GM20431 (cell line): Measurements from ENCODE around the gene OR5H1.
"Not testable (repeated sequence)": the region's sequence is repeated elsewhere in the genome, so short reads cannot be mapped to it uniquely, and the experiment has no call there.

Experiments
- in situ Hi-C: fragments of 300-500 bp; cut with MseI, MboI; formaldehyde crosslinking; loops from one replicate; pipeline ENCODE4 v1.15.0; 2020; ENCODE audit warnings: low sequenced_read_pairs; ENCODE audit not compliant: unreplicated experiment

OR5H1 gene

DNA sequence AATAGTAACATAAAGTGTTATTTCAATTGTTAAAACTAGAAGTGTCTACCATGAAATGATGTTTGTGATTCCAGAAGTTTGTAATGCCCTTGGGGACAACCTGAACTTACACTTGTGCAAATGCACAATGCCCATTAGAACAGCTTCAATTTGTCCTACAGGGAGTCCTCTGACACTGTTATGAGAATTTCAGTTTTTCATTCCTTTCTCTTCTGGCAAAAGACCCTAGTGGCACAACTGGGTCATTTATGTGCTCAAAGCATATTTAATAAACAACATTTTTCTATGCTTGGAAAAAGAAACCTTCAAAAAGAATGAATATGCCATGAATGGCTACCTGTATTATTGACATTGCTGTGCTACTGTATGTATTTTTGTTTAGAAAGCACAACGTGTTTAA is at the start of gene OR5H1:
OR5H1 (plus strand) TSS at position 301 of the 400 bp plus-strand sequence. CDS start 1,977 bp downstream, outside the sequence.
- in situ Hi-C loops, result no loop called here

DNA sequence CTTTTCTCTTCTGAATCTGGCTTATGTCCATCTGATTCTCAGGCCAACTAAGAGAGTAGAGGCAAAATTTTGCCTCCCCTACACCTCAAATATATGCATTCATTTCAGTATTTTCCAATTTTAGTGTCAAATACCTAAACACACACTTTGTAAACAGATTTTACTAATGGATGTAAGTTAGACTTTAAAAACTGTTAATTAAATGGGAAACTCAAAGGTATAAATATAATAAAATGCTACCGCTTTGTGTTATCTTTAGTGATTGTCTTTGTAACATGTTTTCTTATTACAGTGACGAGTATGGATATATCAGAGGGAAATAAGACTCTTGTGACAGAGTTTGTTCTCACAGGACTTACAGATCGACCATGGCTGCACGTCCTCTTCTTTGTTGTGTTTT is 43.6 kb upstream of the OR5H1 start, which contains the start of gene OR5AC2:
OR5AC2 (plus strand) TSS at position 301 of the 400 bp plus-strand sequence; CDS start at position 301, 0 bp downstream.
- in situ Hi-C loops, result no loop called here

DNA sequence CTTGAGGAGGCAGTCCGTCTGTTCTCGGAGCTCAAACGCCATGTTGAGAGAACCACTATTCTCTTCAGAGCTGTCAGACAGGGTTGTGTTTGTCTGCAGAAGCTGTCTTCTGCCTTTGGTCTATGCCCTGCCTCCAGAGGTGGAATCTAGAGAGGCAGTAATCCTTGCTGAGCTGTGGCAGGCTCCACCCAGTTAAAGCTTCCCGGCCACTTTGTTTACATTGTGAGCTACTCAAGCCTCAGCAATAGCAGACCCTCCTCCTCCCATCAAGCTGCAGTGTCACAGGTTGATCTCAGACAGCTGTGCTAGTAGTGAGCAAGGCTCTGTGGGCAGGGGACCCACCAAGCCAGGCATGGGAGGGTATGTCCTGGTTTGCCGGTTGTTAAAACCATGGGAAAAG is 34.6 kb upstream of the OR5H1 start:
- in situ Hi-C loops, result no loop called here

DNA sequence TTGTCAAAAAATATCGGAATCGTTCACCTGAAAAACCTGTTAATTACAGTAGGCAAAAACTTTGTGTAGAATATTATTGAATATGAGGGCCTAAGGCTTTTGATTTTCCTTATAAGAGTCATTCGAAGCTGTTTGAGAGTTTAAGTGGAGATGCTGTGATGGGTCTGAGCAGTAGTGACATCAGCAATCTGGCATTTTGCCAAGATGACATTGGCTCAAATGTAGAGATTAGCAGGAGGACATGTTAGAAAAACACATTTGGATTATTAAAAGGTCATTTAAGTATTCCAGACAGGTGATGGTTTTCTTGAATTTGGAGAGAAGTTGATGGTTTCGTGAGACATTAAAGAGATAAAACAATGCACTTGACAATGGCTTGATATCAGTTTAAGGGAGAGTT is 30.7 kb upstream of the OR5H1 start:
- in situ Hi-C loops, result no loop called here

DNA sequence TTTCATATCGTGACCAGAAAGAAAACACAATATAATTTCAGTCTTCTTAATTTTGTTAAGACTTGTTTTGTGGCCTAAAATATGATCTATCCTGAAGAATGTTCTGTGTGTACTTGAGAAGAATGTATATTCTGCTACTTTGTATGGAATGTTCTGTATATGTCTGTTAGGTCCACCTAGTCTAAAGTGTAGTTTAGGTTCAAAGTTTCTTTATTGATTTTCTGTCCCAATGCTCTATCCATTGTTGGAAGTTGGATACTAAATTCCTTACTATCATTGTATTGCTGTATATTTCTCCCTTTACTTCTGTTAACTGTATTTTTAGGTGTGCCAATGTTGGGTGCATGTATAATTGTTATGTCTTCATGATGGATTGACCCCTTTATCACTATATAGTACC is 22.4 kb upstream of the OR5H1 start:
- in situ Hi-C loops, result no loop called here

DNA sequence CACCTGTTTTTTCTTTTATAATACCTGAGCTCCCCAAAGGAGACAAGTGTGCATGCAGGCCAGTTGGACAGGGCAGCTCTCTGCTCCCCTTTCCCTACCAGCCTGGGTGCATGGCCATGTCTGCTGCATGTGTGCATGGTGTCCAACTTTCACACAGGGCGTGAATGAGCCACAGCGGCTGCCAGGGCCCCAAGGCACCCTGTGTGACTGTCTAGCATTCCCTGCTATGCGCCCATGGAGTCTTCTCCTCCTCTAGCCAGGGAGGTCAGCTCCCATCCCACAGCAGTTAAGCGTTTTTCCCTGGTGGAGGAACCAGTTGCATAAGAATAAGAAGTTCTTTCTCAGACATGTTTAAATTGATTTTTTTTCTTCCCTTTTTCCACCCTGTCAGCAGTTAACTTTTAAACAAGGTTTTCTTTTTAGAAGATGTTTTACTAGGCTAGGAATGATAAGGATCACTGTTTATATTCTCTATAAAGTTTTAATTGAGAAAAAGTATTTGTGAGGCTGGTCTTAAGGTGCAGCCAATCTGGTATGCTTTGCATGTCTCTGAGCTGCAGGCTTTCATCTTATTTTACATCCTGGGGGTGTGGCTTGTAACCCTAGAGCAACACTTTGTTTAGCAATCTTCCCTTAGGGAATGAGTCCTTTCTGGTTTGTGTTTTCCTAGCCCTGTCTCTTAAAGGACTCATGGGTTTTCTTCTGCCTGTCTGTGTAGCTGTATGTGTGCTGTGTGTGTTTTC is 20.5 kb upstream of the OR5H1 start:
- in situ Hi-C loops, result no loop called here

DNA sequence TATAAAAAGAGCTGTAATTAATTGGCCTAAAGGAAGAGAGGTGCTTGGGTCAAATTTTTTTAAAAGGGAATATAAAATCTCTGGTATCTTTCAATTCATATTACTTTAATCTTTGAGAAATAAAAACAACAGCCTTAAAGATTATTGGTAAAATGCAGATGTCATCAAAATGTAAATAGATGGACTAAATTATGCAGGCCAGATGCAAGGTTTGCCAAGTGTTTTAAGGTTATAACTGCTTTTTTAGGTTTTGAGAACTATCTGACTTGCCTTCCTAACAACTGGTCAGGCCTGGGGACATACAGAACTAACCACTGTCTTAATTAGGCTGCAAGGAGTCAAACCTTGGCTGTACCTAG is 20.0 kb upstream of the OR5H1 start:
- in situ Hi-C loops, result no loop called here

DNA sequence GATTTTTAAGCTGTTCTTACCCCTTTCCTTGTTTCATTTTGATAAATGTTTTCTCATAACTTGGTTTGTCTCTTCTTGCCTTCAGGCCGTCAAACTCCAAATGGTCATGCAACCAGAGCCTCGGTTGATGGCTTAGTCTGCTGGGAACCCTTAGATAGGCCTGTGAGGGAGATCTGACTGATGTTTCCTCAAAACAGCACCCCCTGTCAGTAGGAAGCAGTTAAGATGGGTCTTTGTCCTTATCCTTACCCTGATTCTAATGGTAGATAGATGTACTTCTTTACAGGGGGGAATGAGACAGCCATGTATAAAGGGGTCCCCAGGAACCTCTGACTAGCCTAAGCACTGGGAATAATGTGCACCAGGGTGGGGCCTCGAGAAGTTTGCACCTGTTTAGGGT is 16.3 kb upstream of the OR5H1 start:
- in situ Hi-C loops, result no loop called here

DNA sequence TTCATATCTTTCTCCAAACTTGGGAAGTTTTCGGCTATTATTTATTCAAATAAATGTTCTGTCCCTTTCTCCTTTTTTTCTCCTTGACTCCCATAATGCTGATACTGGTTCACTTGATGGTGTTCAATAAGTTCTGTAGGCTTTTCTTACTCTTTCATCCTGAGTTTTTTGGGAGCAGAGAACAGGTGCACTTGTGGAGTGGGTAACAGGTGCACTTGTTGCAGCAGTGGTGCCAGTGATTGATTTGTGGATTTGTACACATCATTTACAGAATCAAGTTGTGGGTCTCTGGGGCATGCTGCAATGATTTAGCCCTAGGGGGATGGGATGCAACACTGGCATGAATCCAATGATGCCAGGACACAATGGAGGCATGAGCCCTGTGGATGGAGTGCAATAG is 14.8 kb upstream of the OR5H1 start:
- in situ Hi-C loops, result no loop called here

DNA sequence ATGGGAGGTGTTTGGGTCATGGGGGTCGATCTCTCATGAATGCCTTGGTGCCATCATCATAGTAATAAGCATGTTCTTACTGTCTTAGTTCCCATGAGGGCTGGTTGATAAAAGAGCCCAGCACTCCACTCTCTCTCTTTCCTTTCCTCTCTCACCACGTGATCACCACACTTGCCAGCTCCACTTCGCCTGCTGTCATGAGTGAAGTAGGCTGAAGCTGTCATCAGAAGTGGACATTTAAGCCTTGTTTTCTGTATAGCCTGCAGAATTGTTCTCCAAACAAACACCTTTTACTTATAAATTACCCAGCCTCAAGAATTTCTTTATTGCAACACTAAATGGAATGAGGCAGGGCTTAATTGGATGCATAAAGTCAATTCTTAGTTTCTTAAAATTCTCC is 6.1 kb downstream of the OR5H1 start:
- in situ Hi-C loops, result no loop called here

DNA sequence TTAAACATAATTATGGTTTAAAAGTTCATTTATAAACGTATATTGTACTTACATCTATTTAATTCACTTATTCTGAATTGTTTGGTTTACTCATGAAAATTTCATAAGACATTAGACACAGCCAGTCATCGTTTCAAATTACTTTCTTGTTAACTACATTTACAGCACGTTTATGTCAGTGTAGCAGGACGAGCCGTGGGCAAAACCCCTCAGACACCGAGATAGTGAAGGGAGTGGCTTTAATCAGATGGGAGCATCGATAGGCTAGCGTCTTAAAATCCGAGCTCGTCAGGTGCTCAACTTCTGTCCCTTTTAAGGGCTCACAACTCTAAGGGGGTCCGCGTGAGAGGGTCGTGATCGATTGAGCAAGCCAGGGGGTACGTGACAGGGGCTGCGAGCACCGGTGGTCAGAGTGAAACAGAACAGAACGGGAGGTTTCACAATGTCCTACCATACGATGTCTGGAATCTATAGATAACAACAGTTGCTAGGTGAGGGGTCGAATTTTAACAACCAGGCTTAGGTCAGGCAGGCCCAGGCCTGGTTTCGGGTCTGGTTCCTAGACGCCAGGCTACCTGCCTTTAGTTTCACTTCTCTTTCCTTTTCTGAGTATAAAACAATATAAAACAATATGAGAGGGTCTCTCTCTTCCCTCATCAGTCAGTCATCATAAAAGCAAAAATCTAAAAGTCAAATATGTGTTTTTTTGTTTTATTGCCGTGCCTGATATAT is 7.5 kb downstream of the OR5H1 start:
- in situ Hi-C loops, result not testable (repeated sequence)

DNA sequence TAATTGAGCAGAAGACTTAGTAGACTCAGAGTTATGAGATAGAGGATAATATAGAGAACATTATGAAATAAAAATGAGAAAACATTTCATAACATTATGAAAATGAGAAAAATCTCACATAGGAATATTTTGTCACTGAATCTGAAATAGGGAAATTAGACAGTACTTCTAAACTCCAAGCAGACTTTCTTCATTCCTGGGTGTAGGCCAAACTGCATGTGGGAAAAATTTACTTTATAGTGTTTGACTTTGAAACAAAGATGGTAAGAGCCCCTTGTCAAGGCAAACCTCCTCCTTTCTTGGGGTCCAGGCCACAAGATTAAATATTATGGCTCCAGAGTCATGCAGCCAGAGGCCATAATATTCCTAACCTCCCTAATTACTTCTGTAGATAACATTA is 10.0 kb downstream of the OR5H1 start:
- in situ Hi-C loops, result no loop called here

DNA sequence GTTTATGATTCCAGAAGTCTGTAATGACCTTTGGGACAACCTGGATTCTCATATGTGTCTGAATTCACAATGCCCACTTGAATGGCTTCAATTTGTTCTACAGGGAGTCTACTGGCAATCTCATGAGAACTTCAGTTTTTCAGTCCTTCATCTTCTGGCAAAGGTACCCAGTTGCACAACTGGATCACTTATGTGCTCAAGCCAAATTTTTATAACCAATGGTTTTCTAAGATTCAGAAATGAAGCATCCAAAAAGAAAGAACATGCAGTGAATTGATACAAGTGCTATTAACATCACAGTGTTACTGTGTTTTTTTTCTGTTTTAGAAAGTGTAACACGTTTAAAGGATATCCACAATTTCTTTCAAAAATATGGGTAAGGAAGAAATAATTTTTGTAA is 16.7 kb downstream of the OR5H1 start, which contains the start of gene OR5H14:
OR5H14 (plus strand) TSS at position 301 of the 400 bp plus-strand sequence. CDS start 1,907 bp downstream, outside the sequence.
- in situ Hi-C loops, result no loop called here

DNA sequence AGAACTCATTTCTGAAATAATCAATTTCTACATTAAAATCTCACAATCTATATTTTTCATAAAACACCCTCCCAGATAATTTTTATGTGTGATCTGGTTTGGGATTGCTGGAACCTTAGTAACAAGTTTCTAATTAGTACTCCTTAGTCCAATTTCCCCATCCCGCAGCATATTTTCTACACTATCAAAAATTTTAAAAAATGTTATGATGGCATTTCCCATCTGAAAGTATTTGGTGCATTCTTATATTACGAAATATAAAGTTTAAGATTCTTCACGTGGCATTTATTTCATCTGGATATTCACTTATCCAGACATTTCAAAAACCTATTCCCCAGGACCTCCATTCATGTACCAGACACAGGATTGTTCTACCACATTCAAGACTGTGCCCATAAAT is 18.2 kb downstream of the OR5H1 start:
- in situ Hi-C loops, result no loop called here

DNA sequence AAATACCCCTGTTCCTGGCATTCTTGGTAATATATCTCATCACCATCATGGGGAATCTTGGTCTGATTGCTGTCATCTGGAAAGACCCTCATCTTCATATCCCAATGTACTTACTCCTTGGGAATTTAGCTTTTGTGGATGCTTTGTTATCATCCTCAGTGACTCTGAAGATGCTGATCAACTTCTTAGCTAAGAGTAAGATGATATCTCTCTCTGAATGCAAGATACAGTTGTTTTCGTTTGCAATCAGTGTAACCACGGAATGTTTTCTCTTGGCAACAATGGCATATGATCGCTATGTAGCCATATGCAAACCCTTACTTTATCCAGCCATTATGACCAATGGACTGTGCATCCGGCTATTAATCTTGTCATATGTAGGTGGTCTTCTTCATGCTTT is 18.9 kb downstream of the OR5H1 start:
- in situ Hi-C loops, result not testable (repeated sequence)

DNA sequence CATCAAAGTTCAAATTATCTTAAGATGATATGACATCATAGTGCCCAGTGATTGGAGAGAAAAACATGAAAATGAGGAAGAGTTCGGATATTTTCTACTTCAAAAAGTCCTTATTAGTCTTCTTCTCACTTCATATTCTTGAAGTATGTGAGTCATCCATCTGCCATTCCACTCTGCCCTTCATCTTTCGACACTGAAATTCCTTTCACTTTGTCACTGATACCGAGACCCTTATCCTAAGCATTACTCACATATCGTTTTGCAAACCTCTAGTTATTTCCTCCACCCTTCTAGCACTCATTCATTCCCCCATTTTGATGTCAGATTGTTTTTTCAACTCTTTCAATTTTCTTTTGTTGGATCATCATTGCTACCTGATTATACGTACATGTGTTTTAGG is 20.7 kb downstream of the OR5H1 start:
- in situ Hi-C loops, result no loop called here

DNA sequence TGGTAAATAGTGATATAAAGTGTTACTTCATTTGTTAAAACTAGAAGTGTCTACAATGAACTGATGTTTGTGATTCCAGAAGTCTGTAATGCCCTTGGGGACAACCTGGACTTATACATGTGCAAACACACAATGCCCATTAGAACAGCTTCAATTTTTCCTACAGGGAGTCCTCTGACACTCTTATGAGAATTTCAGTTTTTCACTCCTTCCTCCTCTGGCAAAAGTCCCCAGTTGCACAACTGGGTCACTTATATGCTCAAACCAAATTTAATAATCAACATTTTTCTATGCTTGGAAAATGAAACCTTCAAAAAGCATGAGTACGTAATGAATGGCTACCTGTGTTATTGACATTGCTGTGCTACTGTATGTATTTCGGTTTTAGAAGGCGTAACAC is 35.9 kb downstream of the OR5H1 start, which contains the start of gene OR5H15:
OR5H15 (plus strand) TSS at position 301 of the 400 bp plus-strand sequence. CDS start 2,004 bp downstream, outside the sequence.
- in situ Hi-C loops, result no loop called here

DNA sequence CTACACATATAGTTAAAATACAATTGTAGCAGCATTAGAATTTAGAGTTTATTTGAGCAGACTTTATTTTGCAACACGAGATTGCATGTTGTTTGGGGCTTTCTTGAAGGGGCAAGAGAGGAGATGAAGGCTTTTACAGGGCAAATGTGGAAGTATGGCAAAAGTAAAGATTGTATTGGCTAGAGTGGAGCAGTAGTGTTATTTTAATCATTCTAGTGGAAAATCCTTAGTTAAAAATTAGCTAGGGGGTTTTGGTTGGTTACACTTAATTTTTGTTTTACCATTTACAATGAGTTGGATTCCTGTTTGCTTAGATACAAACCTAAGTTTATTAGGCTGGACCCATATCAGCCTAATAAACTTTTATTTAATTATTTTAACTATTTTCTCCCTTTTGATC is 40.5 kb downstream of the OR5H1 start:
- in situ Hi-C loops, result no loop called here

DNA sequence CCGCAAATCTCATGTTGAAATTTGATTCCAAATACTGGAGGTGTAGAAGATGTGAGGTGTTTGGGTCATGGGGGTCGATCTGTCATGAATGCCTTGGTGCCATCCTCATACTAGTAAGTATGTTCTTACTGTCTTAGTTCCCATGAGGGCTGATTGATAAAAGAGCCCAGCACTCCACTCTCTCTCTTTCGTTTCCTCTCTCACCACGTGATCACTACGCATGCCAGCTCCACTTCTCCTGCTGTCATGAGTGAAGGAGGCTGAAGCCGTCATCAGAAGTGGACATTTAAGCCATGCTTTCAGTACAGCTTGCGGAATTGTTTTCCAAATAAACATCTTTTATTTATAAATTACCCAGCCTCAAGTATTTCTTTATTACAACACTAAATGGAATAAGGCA is 42.1 kb downstream of the OR5H1 start:
- in situ Hi-C loops, result no loop called here

DNA sequence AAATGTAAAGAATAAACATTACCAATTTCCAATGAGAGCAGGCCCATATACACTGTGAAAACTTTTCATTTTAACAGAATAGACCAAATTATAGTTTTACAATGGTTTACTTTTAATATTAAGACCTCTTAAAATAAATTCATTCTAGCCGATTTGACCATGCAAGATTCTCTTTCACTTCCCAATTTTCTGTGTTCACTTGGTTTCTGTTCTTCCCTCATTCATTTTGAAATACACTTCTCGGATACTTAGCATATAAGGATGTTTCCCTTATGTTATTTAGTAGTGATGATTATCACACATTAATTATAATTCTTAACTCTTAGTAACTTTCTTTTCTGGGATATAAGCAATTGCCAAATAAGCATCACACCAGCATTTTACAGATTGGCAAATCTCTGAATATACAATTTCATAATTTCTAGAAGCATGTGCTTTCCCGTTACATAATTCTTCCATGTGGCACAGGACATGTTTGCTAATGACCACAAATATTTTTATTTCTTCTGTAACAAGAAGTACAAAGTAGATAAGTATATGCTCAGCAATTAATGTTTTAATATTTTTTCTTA is 49.9 kb downstream of the OR5H1 start:
- in situ Hi-C loops, result no loop called here

DNA sequence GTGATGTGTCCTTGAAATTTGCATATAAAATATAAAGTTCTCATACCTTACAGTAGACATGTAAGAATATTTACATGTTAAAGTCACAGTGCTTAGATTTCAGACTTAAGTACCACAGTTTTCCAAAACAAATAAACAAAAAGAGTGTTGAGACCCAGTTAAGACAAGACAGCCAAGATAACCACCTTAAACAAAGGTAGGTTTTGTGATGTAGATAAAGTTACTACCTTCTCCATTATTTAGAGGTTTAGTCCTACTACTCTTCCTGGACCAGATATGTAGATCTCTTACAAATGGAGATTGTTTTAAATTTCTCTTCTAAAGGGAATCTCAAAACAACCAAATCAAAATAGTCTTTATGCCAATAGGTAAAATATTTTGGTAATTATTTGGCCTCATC is 51.7 kb downstream of the OR5H1 start:
- in situ Hi-C loops, result no loop called here
